Measurements from ENCODE around the gene MAT2A.

- TF ChIP-seq TSHZ2 (CRISPR knock-in tag; IDR thresholded peaks at IDR 0.05) (no peak), OSR1 (CRISPR knock-in tag; IDR thresholded peaks at IDR 0.05) (no peak)
Observed at GRCh38 chr2:85560812-85561279, 21.9 kb downstream of the MAT2A start.

All from SK-N-SH treated with all-trans-retinoic acid at 6 μM for 48 hours (cell line).